ENCODE data around the gene CHD9NB. TPM values are rescaled to one million over a fixed set of nuclear protein-coding genes. Genes with fewer than 3 reads are reported as not detected.

The CHD9NB gene
- total and polyA plus RNA-seq, 9 of the 15 experiments (the other 6 are each of a cell fraction or from before 2014, with no cell fraction given), result 0.06 to 0.10 (median 0.07) TPM; not detected in 6

DNA sequence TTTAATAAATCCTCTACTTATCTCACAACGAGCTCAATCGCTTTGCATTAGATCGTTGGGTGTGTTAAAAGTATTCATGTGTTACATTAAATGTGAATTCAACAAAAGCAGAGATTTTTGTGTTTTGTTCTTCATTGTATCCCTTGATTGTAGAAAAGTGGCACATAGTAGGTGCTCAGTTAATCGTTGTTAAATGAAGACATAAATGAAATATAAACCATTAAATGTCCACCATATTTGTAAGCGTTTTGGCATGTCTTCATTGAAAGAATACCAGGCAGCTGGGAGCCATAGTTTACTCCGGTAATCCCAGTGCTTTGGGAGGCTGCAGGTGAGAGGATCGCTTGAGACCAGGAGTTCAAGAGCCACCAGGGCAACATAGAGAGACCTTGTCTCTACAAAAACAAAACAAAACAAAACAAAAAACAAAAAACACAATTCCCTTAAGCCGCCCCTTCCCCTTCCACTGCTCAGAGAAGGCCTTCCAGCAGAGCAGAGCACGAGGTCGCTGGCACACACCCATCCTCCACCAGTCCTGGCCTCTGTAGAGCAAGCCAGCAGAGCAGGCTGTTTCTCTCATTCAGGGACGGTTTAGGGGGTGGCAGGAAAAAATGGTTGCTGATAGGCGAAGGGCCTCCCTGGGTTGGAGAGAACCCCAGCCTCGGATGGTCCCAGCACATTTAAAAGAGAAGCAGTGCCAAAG, 1.4 kb upstream of the CHD9NB start (continued):
- TF ChIP-seq, protein P1, sequence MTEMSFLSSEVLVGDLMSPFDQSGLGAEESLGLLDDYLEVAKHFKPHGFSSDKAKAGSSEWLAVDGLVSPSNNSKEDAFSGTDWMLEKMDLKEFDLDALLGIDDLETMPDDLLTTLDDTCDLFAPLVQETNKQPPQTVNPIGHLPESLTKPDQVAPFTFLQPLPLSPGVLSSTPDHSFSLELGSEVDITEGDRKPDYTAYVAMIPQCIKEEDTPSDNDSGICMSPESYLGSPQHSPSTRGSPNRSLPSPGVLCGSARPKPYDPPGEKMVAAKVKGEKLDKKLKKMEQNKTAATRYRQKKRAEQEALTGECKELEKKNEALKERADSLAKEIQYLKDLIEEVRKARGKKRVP (CRISPR knock-in tag; IDR thresholded peaks at IDR 0.05), result no peak
- no peak for TF ChIP-seq MTF1 (CRISPR knock-in tag; IDR thresholded peaks at IDR 0.05; ENCODE audit: borderline replicate concordance)
- no peak for TF ChIP-seq ZNF311 (CRISPR knock-in tag; IDR thresholded peaks at IDR 0.05)
- TF ChIP-seq ZSCAN32 (CRISPR knock-in tag; IDR thresholded peaks at IDR 0.05), result 0 out of 2 replicates have a peak, but pooled peaks have one; percentile 31
- TF ChIP-seq TAL1 (IDR thresholded peaks at IDR 0.05), result no peak
- no peak for TF ChIP-seq ELF1 (tag; IDR thresholded peaks at IDR 0.05)
- no peak for TF ChIP-seq GATAD2A (IDR thresholded peaks at IDR 0.05)
- TF ChIP-seq ZC3H11A (IDR thresholded peaks at IDR 0.05; ENCODE audit: low read depth, low read length), result no peak
- TF ChIP-seq, protein P2, sequence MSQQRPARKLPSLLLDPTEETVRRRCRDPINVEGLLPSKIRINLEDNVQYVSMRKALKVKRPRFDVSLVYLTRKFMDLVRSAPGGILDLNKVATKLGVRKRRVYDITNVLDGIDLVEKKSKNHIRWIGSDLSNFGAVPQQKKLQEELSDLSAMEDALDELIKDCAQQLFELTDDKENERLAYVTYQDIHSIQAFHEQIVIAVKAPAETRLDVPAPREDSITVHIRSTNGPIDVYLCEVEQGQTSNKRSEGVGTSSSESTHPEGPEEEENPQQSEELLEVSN (IDR thresholded peaks at IDR 0.05; ENCODE audit: borderline replicate concordance in 1 of 2, extremely low read depth in 1 of 2, insufficient read depth in 1 of 2, insufficient read length in 1 of 2, low read depth in 1 of 2, low read length in 1 of 2, poor library complexity in 1 of 2, severe bottlenecking in 1 of 2), result peak in 1 of 2 experiments; percentile 70
- TF ChIP-seq CBFB (CRISPR knock-in tag; IDR thresholded peaks at IDR 0.05), result no peak
- no peak for TF ChIP-seq KDM1A (IDR thresholded peaks at IDR 0.05)
- TF ChIP-seq MAZ (CRISPR knock-in tag; conservative IDR thresholded peaks at IDR 0.05 in 1 of 2, IDR thresholded peaks at IDR 0.05 in 1 of 2), result no peak
- TF ChIP-seq HMG20A (CRISPR knock-in tag; conservative IDR thresholded peaks at IDR 0.05), result no peak
- TF ChIP-seq KHSRP (IDR thresholded peaks at IDR 0.05), result no peak
- 0 out of 2 replicates have a peak, but pooled peaks have one; percentile 9 for TF ChIP-seq HDAC2 (IDR thresholded peaks at IDR 0.05)
- no peak for TF ChIP-seq TCF7 (IDR thresholded peaks at IDR 0.05; ENCODE audit: borderline replicate concordance)
- TF ChIP-seq, protein P3, sequence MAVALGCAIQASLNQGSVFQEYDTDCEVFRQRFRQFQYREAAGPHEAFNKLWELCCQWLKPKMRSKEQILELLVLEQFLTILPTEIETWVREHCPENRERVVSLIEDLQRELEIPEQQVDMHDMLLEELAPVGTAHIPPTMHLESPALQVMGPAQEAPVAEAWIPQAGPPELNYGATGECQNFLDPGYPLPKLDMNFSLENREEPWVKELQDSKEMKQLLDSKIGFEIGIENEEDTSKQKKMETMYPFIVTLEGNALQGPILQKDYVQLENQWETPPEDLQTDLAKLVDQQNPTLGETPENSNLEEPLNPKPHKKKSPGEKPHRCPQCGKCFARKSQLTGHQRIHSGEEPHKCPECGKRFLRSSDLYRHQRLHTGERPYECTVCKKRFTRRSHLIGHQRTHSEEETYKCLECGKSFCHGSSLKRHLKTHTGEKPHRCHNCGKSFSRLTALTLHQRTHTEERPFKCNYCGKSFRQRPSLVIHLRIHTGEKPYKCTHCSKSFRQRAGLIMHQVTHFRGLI (CRISPR knock-in tag; IDR thresholded peaks at IDR 0.05), result no peak
- TF ChIP-seq SLC30A9 (CRISPR knock-in tag; IDR thresholded peaks at IDR 0.05), result no peak
- no peak for TF ChIP-seq HNRNPLL (IDR thresholded peaks at IDR 0.05; ENCODE audit: low read depth, low read length, poor library complexity, severe bottlenecking)
- TF ChIP-seq, protein P4, sequence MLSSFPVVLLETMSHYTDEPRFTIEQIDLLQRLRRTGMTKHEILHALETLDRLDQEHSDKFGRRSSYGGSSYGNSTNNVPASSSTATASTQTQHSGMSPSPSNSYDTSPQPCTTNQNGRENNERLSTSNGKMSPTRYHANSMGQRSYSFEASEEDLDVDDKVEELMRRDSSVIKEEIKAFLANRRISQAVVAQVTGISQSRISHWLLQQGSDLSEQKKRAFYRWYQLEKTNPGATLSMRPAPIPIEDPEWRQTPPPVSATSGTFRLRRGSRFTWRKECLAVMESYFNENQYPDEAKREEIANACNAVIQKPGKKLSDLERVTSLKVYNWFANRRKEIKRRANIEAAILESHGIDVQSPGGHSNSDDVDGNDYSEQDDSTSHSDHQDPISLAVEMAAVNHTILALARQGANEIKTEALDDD (IDR thresholded peaks at IDR 0.05), result no peak
- TF ChIP-seq NR2C1 (IDR thresholded peaks at IDR 0.05), result no peak
- no peak for TF ChIP-seq NR2C1 (tag; IDR thresholded peaks at IDR 0.05)
- TF ChIP-seq EZH2 (IDR thresholded peaks at IDR 0.05; ENCODE audit: borderline replicate concordance, low read depth, low read length), result no peak

Data from K562 (cell line).